HG03066 (cell line): Measurements from ENCODE around the gene S1PR2.
"Not testable (repeated sequence)": the region's sequence is repeated elsewhere in the genome, so short reads cannot be mapped to it uniquely, and the experiment has no call there.

Experiments used
- ATAC-seq: cut with Tn5 transposase; IDR thresholded peaks from one replicate; pipeline ENCODE4 v1.9.1; 2021; ENCODE audit warnings: low read depth; ENCODE audit not compliant: unreplicated experiment

S1PR2 gene

GRCh38 chr19:10194500-10195198 is 36.5 kb downstream of the S1PR2 start, which contains the start of gene DNMT1:
TSS of gene DNMT1 (minus strand) at chr19:10194953. CDS start at chr19:10194899, 54 bp downstream.
- ATAC-seq = no peak

- ATAC-seq = no peak
These were observed 37.2 kb downstream of the S1PR2 start for GRCh38 chr19:10193790-10194499.

GRCh38 chr19:10192922-10193321 is 38.2 kb downstream of the S1PR2 start:
- ATAC-seq = no peak

GRCh38 chr19:10191347-10191746 is 39.8 kb downstream of the S1PR2 start:
- no peak for ATAC-seq

- no peak for ATAC-seq
These were observed 41.1 kb downstream of the S1PR2 start for GRCh38 chr19:10190026-10190425.

GRCh38 chr19:10189616-10190015 is 41.5 kb downstream of the S1PR2 start:
- no peak for ATAC-seq

GRCh38 chr19:10187315-10187714 is 43.8 kb downstream of the S1PR2 start:
- no peak for ATAC-seq

- no peak for ATAC-seq
These were observed 46.5 kb downstream of the S1PR2 start for GRCh38 chr19:10184636-10185035.

- no peak for ATAC-seq
These were observed 47.2 kb downstream of the S1PR2 start for GRCh38 chr19:10183926-10184325.

- no peak for ATAC-seq
These were observed 48.3 kb downstream of the S1PR2 start for GRCh38 chr19:10182847-10183246.

GRCh38 chr19:10182076-10182475 is 49.1 kb downstream of the S1PR2 start:
- no peak for ATAC-seq

GRCh38 chr19:10180459-10180858 is 50.7 kb downstream of the S1PR2 start:
- ATAC-seq = no peak

GRCh38 chr19:10180024-10180423 is 51.1 kb downstream of the S1PR2 start:
- ATAC-seq = not testable (repeated sequence)

GRCh38 chr19:10173527-10173926 is 57.6 kb downstream of the S1PR2 start:
- ATAC-seq = no peak
